ACHN (cell line): Measurements from ENCODE around the gene DOCK1.
"Not testable (repeated sequence)": the region's sequence is repeated elsewhere in the genome, so short reads cannot be mapped to it uniquely, and the experiment has no call there.

Experiments
- DNase-seq: peaks from one replicate; pipeline ENCODE4 v3.0.0-alpha.2; 2015
- in situ Hi-C: cut with HindIII; loops from 2 replicates; pipeline ENCODE4 v1.10.0; 2017; ENCODE audit warnings: low sequenced_read_pairs, low pct_ligation_motif_present, low pct_unique_long_range_greater_than_20kb

DOCK1 gene

GRCh38 chr10:126904818-126905701 lies at the start of gene DOCK1:
TSS of gene DOCK1 (plus strand) at chr10:126905428. CDS start at chr10:126905518, 90 bp downstream.
- peak; percentile 83 for DNase-seq
- in situ Hi-C loops = no loop called here

- no peak for DNase-seq
- in situ Hi-C loops = no loop called here
Measured at GRCh38 chr10:126857178-126857806, 47.9 kb upstream of the DOCK1 start.

- in situ Hi-C loops = no loop called here
- DNase-seq = peak; percentile 98
Measured at GRCh38 chr10:126867567-126868365, 37.5 kb upstream of the DOCK1 start.

GRCh38 chr10:126868371-126868770 lies 36.9 kb upstream of the DOCK1 start:
- no peak for DNase-seq
- in situ Hi-C loops = no loop called here

GRCh38 chr10:126872135-126872534 lies 33.1 kb upstream of the DOCK1 start:
- DNase-seq = no peak
- in situ Hi-C loops = no loop called here

GRCh38 chr10:126872768-126873167 lies 32.5 kb upstream of the DOCK1 start:
- peak; percentile 12 for DNase-seq
- in situ Hi-C loops = no loop called here

- in situ Hi-C loops = no loop called here
- DNase-seq = no peak
Measured at GRCh38 chr10:126876456-126876855, 28.8 kb upstream of the DOCK1 start.

GRCh38 chr10:126877390-126877789 lies 27.8 kb upstream of the DOCK1 start:
- DNase-seq = no peak
- in situ Hi-C loops = no loop called here

GRCh38 chr10:126878594-126878993 lies 26.6 kb upstream of the DOCK1 start:
- no peak for DNase-seq
- in situ Hi-C loops = no loop called here

- no peak for DNase-seq
- in situ Hi-C loops = no loop called here
Measured at GRCh38 chr10:126880926-126881325, 24.3 kb upstream of the DOCK1 start.

GRCh38 chr10:126882055-126882454 lies 23.2 kb upstream of the DOCK1 start:
- DNase-seq, in situ Hi-C loops: not testable (repeated sequence)

- in situ Hi-C loops, DNase-seq: not testable (repeated sequence)
Measured at GRCh38 chr10:126888436-126888835, 16.8 kb upstream of the DOCK1 start.

GRCh38 chr10:126889421-126889820 lies 15.8 kb upstream of the DOCK1 start:
- in situ Hi-C loops = no loop called here
- DNase-seq = no peak

- in situ Hi-C loops, DNase-seq: not testable (repeated sequence)
Measured at GRCh38 chr10:126890797-126891196, 14.4 kb upstream of the DOCK1 start.

- in situ Hi-C loops = no loop called here
- no peak for DNase-seq
Measured at GRCh38 chr10:126892226-126893175, 12.7 kb upstream of the DOCK1 start.

- in situ Hi-C loops = no loop called here
- no peak for DNase-seq
Measured at GRCh38 chr10:126893206-126893605, 12.0 kb upstream of the DOCK1 start.

GRCh38 chr10:126893841-126894240 lies 11.4 kb upstream of the DOCK1 start:
- no peak for DNase-seq
- in situ Hi-C loops = no loop called here

- DNase-seq = no peak
- in situ Hi-C loops = no loop called here
Measured at GRCh38 chr10:126895214-126895781, 9.9 kb upstream of the DOCK1 start.
